IMR-90 (cell line): Measurements from ENCODE around the gene GCSH. TPM values are rescaled to one million over a fixed set of nuclear protein-coding genes. Genes with fewer than 3 reads are reported as not detected.
A peak's percentile ranks its signal among the peaks of the same experiment; 100 is the strongest.

Experiments
- BHLHE40 ChIP-seq: fragments of 150-350 bp; IDR thresholded peaks from 2 replicates; pipeline ENCODE4 v1.6.1; 2016; ENCODE audit warnings: mild to moderate bottlenecking, low read depth, low read length
- RAD21 ChIP-seq: IDR thresholded peaks from 2 replicates; pipeline ENCODE4 v1.6.1; 2012; ENCODE audit warnings: low read length, improper control_type of control experiment
- RCOR1 ChIP-seq: IDR thresholded peaks from 2 replicates; pipeline ENCODE4 v1.6.1; 2012; ENCODE audit warnings: mild to moderate bottlenecking, low read length, improper control_type of control experiment; ENCODE audit not compliant: insufficient replicate concordance
- microRNA-seq, 2 experiments: library from miRNA; stranded (forward) in 1 of 2; unstranded in 1 of 2; fragments of 10-50 nt in 1 of 2; fragments of <30 nt in 1 of 2; gene quantifications in 1 of 2; microRNA quantifications in 1 of 2; one replicate each; pipeline versions ENCODE3 to v1.1.0; 2013 to 2020; ENCODE audit not compliant: insufficient read depth in 1 of 2, insufficient read length in 1 of 2, unreplicated experiment in 1 of 2
- polyA plus RNA-seq, 3 experiments: library from polyadenylated mRNA; depleted of rRNA; stranded (reverse); fragments of >200 nt; gene quantifications; 2 replicates each; pipeline ENCODE4 v1.2.3, GENCODE V29; 2012; ENCODE audit warnings: low replicate concordance in 1 of 3
- small RNA-seq, 5 experiments: library from RNA; depleted of rRNA; stranded (forward); fragments of <200 nt; gene quantifications; one replicate each; pipeline ENCODE3, GENCODE V24; 2012
- total RNA-seq: library from RNA; depleted of rRNA; stranded (reverse); fragments of >200 nt; gene quantifications from 2 replicates; pipeline ENCODE4 v1.2.3, GENCODE V29; 2012; rRNA removed

Gene GCSH
- total and polyA plus RNA-seq, 2 of the 4 experiments (the other 2 are of a cell fraction), result 9.3 to 21.2 TPM

GRCh38 chr16:81035398-81035974 is 60.7 kb downstream of the GCSH start, which contains the start of gene ATMIN (continued):
- TF ChIP-seq RCOR1 (no peak), RAD21 (peak; percentile 69), BHLHE40 (no peak)

Small RNAs within 50 kb of the gene (microRNA-seq; reads per million reads assigned to microRNA genes)
- gene AC092718.3 (ENCODE audit: insufficient read depth, insufficient read length) (not detected), gene RNU6-1191P (ENCODE audit: insufficient read depth, insufficient read length) (not detected)

Small RNAs within 50 kb of the gene (small RNA-seq; reads per million reads assigned to genes)
- gene AC092718.3 (0 reads per million in 5 experiments), gene RNU6-1191P (0 reads per million in 5 experiments)

Other genes starting within 250 kb of the GCSH start
- 57.0 and 81.4 TPM in 2 replicates for gene CMC2, start 89.5 kb downstream of the GCSH start, total RNA-seq
- gene CMC2, start 89.5 kb downstream of the GCSH start, polyA plus RNA-seq (2012; rRNA removed), result 104 and 108 TPM in 2 replicates
- gene CENPN, start 89.2 kb downstream of the GCSH start, total RNA-seq, result 22.8 and 34.4 TPM in 2 replicates
- gene CENPN, start 89.2 kb downstream of the GCSH start, polyA plus RNA-seq (2012; rRNA removed), result 20.5 and 37.4 TPM in 2 replicates
- gene ATMIN, start 60.6 kb downstream of the GCSH start, total RNA-seq, result 38.9 and 45.9 TPM in 2 replicates
- 13.5 and 15.8 TPM in 2 replicates for gene ATMIN, start 60.6 kb downstream of the GCSH start, polyA plus RNA-seq (2012; rRNA removed)
- under 0.01 and 0.72 TPM in 2 replicates for gene C16orf46, start 19.2 kb downstream of the GCSH start, total RNA-seq
- 0.27 and 0.55 TPM in 2 replicates for gene C16orf46, start 19.2 kb downstream of the GCSH start, polyA plus RNA-seq (2012; rRNA removed)
- not detected in 2 replicates for gene BCO1, start 142.3 kb upstream of the GCSH start, total RNA-seq
- gene BCO1, start 142.3 kb upstream of the GCSH start, polyA plus RNA-seq (2012; rRNA removed), result not detected in 2 replicates
- 5.7 and 9.2 TPM in 2 replicates for gene GAN, start 218.6 kb upstream of the GCSH start, total RNA-seq
- gene GAN, start 218.6 kb upstream of the GCSH start, polyA plus RNA-seq (2012; rRNA removed), result 1.0 and 1.1 TPM in 2 replicates